Mesothelial cell of epicardium (in vitro differentiated cells): ENCODE measurements around the gene THRA. TPM values are rescaled to one million over a fixed set of nuclear protein-coding genes. Genes with fewer than 3 reads are reported as not detected.

Source experiments
- DNase-seq, 2 experiments: peaks; one replicate each; pipeline ENCODE4 v3.0.0; 2021; ENCODE audit warnings: low spot score in 2 of 2; ENCODE audit not compliant: unreplicated experiment in 2 of 2
- H3K27ac Mint-ChIP-seq: 2 replicates; pipeline ENCODE4 v1.8.0; 2021; ENCODE audit warnings: mixed read lengths
- H3K27me3 Mint-ChIP-seq: 2 replicates; pipeline ENCODE4 v1.8.0; 2021; ENCODE audit warnings: low read depth, mixed read lengths
- H3K36me3 Mint-ChIP-seq: 2 replicates; pipeline ENCODE4 v1.8.0; 2021; ENCODE audit warnings: mixed read lengths
- H3K4me1 Mint-ChIP-seq: 2 replicates; pipeline ENCODE4 v1.8.0; 2021; ENCODE audit warnings: mixed read lengths
- H3K4me3 Mint-ChIP-seq: 2 replicates; pipeline ENCODE4 v1.8.0; 2021; ENCODE audit warnings: mild to moderate bottlenecking, moderate library complexity, mixed read lengths
- H3K9me3 Mint-ChIP-seq: 2 replicates; pipeline ENCODE4 v1.8.0; 2021; ENCODE audit warnings: mixed read lengths
- CTCF ChIP-seq: fragments of 200-600 bp; sonication (generic); IDR thresholded peaks from one replicate; pipeline ENCODE4 v1.5.0; 2021; ENCODE audit warnings: antibody characterized with exemption; ENCODE audit not compliant: unreplicated experiment
- total RNA-seq: library from RNA; stranded (reverse); gene quantifications from 3 replicates; pipeline ENCODE4 v1.2.1, GENCODE V29; 2021

The THRA gene
- total RNA-seq, 1 donor from 2014 or later: 42.4 TPM

GRCh38 chr17:40123811-40124114, 61.0 kb downstream of the THRA start:
- H3K36me3 Mint-ChIP-seq: peaks cover 17% of the 10 kb centered on the region
- H3K4me3 Mint-ChIP-seq: peak overlapping the region; percentile 98
- H3K9me3 Mint-ChIP-seq: no peaks in the 10 kb centered on the region
- H3K27me3 Mint-ChIP-seq: no peaks in the 10 kb centered on the region
- peaks cover 25% of the 10 kb centered on the region for H3K4me1 Mint-ChIP-seq
- peak overlapping the region; percentile 95 for H3K27ac Mint-ChIP-seq
- no peak for DNase-seq
- TF ChIP-seq CTCF: no peak

- Mint-ChIP-seq H3K27ac (peak overlapping the region; percentile 54), H3K36me3 (peaks cover 23% of the 10 kb centered on the region), H3K9me3 (no peaks in the 10 kb centered on the region), H3K27me3 (no peaks in the 10 kb centered on the region), H3K4me1 (peaks cover 25% of the 10 kb centered on the region), H3K4me3 (peak overlapping the region; percentile 98)
- TF ChIP-seq CTCF: no peak
- no peak for DNase-seq
These were observed 61.7 kb downstream of the THRA start for GRCh38 chr17:40124279-40125141.

- H3K27ac Mint-ChIP-seq: peak overlapping the region; percentile 80
These were observed 66.7 kb downstream of the THRA start for GRCh38 chr17:40129498-40129897.

GRCh38 chr17:40130352-40131042, 67.7 kb downstream of the THRA start:
- peak overlapping the region; percentile 5 for H3K27ac Mint-ChIP-seq

More at GRCh38 chr17:40129498-40129897, 66.7 kb downstream of the THRA start:
- Mint-ChIP-seq H3K27me3 (no peaks in the 10 kb centered on the region), H3K4me3 (no peak overlapping the region), H3K36me3 (peaks cover 69% of the 10 kb centered on the region), H3K4me1 (peaks cover 8% of the 10 kb centered on the region), H3K9me3 (no peaks in the 10 kb centered on the region)
- TF ChIP-seq CTCF: no peak
- DNase-seq: no peak

GRCh38 chr17:40134184-40134583, 71.4 kb downstream of the THRA start:
- Mint-ChIP-seq H3K27ac (peak overlapping the region; percentile 69), H3K27me3 (no peaks in the 10 kb centered on the region), H3K4me1 (no peaks in the 10 kb centered on the region), H3K9me3 (no peaks in the 10 kb centered on the region), H3K36me3 (peaks cover 71% of the 10 kb centered on the region), H3K4me3 (no peak overlapping the region)
- no peak for DNase-seq
- TF ChIP-seq CTCF: no peak

More at GRCh38 chr17:40130352-40131042, 67.7 kb downstream of the THRA start:
- Mint-ChIP-seq H3K27me3 (no peaks in the 10 kb centered on the region), H3K9me3 (no peaks in the 10 kb centered on the region), H3K4me1 (no peaks in the 10 kb centered on the region), H3K36me3 (peaks cover 74% of the 10 kb centered on the region), H3K4me3 (no peak overlapping the region)
- TF ChIP-seq CTCF: no peak
- DNase-seq: no peak
